HG03196 (cell line): ENCODE data around the gene NFASC.

Source experiments
- ATAC-seq: cut with Tn5 transposase; IDR thresholded peaks from one replicate; pipeline ENCODE4 v1.9.1; 2021; ENCODE audit not compliant: unreplicated experiment

Gene NFASC

GRCh38 chr1:205058853-205059252 is 188.2 kb downstream of the NFASC start:
- ATAC-seq = no peak

DNA sequence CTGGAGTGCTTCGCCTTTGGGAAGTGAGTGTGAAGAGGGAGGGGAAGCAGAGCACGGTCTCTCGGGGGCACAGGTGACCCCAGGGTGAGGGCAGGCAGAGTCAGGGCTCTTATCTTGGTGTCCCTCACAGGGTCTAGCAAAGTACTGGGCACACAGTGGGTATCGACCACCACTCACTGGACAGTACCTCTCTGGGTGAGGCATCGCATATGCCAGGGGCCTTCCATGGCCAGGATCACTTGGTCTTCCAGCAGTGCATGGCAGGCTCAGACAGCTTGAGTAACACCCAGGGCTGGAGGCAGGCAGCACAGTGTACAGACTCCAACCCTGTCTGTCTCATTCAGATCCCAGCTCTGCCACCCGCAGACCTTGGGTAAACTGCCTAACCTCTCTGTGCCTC is 189.0 kb downstream of the NFASC start:
- ATAC-seq = no peak

DNA sequence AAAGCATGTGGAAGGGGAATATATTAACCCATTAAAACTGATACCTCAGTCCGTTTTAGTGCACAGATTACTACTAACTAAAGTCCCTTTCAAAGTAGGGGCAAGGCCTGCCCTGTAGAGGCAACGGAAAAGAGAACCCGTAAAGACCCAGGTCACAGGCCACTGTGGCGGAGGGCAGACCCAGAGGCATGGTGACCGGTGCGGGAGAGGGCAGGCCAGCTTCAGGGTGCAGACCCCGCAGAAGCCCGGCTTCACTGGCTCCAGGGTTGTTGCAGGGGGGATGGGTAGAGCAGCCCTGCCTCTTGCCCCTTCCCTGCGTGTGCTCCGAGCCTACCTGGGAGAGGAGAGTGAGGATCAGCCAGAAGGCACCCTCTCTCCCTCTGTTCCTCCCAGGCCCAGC is 190.1 kb downstream of the NFASC start:
- ATAC-seq = no peak

DNA sequence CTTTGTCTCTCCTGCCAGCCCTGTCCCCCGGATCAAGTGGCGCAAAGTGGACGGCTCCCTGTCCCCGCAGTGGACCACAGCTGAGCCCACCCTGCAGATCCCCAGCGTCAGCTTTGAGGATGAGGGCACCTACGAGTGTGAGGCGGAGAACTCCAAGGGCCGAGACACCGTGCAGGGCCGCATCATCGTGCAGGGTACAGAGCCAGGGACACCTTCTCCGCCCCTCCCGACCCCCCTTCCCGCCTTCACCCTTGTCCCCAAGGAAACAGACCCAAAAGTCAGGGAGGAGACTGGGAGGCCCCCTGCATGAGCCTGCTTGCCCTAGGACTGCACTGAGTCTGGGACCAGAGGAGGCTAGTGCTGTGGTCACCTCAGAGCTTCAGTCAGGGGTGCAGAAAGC is 190.6 kb downstream of the NFASC start:
- ATAC-seq = no peak

DNA sequence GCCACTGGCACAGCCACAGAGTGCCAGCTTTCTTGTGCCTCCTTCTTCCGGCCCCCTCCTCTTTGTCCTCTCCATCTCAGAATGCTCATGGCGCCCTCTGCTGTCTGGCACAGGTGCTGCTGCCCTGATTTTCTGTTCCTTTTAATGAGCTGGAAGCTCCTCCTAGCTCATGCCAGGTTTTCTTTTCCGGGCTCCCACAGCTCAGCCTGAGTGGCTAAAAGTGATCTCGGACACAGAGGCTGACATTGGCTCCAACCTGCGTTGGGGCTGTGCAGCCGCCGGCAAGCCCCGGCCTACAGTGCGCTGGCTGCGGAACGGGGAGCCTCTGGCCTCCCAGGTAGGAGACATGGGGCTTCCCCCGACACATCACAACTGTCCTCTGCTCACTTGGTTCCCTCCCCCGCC is 191.0 kb downstream of the NFASC start:
- no peak for ATAC-seq

- ATAC-seq = no peak
Measured at GRCh38 chr1:205062319-205062718, 191.7 kb downstream of the NFASC start.

GRCh38 chr1:205062895-205063294 is 192.2 kb downstream of the NFASC start:
- ATAC-seq = no peak

GRCh38 chr1:205064301-205064700 is 193.6 kb downstream of the NFASC start:
- no peak for ATAC-seq

- ATAC-seq = no peak
Measured at GRCh38 chr1:205064741-205065316, 194.2 kb downstream of the NFASC start.

- no peak for ATAC-seq
Measured at GRCh38 chr1:205065666-205066065, 195.0 kb downstream of the NFASC start.

DNA sequence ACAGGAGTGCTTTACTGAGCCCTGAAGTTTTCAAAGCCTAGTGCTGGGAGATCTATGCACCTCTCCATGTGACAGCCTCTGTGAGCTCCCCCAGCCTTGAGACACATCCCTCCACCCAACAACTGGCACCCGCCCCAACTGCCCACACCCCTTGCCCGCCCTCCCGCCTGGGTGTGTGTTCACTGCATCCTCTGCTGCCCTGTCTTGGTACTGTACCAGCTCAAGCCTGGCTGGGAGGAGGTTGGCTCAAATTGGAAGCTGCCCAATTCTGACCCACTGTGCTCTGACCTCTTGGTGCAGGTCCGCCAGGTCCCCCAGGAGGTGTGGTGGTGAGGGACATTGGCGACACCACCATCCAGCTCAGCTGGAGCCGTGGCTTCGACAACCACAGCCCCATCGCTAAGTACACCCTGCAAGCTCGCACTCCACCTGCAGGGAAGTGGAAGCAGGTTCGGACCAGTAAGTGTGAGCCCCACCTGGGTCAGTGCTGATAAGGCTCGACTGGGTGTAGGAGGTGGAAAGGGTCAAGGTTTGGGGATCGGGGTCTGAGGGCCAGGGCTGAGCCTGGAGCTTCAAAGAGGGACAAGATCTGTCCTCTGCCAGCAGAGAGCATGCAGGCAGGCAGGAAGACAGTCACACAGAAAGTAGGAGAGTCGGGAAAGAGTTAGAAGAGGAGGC is 195.6 kb downstream of the NFASC start:
- no peak for ATAC-seq

DNA sequence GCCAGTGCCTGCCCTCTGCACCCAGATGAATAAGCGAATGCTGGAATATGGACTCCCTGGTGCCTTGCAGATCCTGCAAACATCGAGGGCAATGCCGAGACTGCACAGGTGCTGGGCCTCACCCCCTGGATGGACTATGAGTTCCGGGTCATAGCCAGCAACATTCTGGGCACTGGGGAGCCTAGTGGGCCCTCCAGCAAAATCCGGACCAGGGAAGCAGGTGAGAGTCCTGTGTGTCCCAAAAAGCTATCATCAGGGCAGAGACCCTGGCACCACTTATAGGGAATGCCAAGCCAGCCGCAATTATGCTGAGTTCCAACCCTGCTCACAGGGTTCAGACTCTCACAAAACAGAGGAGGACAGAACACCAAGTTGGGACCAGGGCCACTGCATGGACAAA is 196.4 kb downstream of the NFASC start:
- ATAC-seq = no peak

DNA sequence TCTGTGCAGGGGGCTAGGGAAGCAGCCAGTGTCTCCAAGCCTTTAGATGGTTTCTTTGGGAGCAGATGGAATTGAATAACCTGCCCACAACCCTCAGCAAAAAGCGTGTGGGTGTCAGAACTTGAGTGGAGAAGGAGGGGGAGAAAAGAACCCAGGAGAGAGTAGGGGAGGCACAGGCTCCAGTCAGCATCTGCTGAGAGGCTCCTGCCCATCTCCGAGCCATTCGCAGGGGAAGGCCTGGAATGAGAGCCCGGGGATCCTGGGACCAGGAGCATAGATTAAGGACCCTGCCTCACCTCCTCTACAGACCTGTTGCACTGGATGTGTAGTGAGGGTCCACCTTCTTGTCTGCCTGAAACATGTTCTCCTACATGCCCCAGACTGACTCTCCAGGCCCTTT is 197.3 kb downstream of the NFASC start:
- no peak for ATAC-seq

- ATAC-seq = no peak
Measured at GRCh38 chr1:205068457-205069040, 197.9 kb downstream of the NFASC start.

GRCh38 chr1:205069371-205070125 is 198.9 kb downstream of the NFASC start:
- no peak for ATAC-seq

- no peak for ATAC-seq
Measured at GRCh38 chr1:205071028-205071409, 200.4 kb downstream of the NFASC start.

- no peak for ATAC-seq
Measured at GRCh38 chr1:205071801-205072200, 201.1 kb downstream of the NFASC start.

GRCh38 chr1:205072286-205072685 is 201.6 kb downstream of the NFASC start:
- no peak for ATAC-seq
